HG02759 (cell line): Measurements from ENCODE around the gene CRIM1.

ENCODE experiments used
- ATAC-seq: cut with Tn5 transposase; IDR thresholded peaks from one replicate; pipeline ENCODE4 v1.9.1; 2021; ENCODE audit warnings: mild to moderate bottlenecking, moderate library complexity; ENCODE audit not compliant: unreplicated experiment

Gene CRIM1

DNA sequence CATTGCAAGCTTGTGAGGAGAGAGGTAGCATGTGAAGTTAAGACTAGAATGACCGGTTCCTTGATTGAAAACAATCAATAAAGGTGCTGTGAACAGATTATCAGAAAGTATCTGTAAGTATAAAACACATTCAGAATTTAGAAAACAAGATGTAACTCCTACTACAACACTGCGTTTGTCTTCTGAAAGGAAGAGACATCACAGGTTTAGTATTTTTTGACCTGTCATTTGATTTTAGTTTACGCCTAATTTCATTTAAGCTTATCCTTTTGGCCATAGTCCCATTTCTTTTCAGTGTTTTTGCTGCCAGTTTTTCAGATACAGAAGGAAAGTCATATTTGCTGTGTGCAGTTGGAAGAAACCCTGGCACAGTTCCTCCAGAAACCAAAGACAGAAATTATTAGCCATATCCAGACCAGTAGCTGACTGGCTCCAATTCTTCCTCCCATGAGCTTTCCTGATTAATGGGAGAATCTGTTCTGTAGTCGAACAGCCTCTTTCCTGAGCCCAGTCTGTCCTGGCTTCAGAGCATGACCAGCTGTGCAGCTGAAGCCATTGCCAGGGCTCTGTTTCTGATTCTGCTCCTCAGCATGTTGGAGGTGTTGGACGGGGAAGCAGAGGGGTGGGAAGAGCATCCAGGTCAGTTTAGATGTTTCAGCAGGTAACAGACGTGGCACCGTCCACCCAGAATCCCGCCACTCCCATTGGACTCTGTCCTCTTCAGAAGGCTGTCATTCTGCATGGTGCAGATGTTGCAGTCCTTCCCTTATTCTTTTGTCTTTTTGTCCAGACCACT, 61.0 kb downstream of the CRIM1 start:
- ATAC-seq = no peak

DNA sequence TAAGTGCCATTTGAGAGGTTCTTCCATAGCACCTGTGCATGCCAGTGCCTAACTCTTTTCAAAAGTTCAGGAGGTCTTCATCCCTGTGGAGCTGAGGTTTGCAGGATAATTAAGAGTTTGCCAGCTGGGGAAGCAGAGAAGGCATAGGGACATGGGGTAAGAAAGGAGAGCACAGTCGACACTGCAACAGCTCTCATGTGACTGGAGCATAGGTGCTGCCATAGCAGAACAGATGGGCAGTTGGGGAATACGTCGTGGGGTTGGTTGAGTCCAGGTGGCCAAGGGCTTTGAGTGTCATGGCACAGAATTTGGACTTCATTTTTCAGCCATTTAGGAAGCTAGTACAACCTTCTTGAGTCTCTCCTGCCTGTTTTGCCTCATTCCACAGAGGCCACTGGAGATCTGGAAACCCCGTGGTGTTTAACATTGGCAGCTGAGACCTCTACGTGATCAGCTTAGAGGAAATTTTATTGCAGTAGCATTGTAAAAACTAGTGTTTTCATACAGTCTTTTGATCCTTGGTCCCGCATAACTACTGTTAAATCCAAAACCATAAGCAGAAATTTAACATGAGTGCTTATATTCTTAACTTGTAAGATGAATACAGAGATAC, 65.1 kb downstream of the CRIM1 start:
- ATAC-seq = no peak

DNA sequence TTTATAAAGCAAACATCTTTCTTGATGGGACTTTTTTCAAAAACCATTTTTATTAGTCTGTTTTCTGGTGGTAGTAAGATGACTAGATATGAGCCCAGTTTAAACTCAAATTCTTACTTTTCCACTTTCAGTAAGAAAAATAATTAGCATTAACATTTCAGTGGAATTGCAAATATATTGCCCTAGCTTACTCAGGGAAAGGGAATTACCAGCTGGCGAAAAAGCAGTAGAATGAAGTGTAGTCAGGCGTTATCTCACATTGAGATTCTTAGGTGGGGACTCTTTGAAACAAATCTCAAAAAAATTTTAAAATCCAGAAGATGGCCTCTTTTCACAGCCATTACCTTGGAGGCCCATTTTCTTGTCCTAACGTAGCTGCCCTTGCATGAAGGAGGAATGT, 65.8 kb downstream of the CRIM1 start:
- ATAC-seq = no peak

DNA sequence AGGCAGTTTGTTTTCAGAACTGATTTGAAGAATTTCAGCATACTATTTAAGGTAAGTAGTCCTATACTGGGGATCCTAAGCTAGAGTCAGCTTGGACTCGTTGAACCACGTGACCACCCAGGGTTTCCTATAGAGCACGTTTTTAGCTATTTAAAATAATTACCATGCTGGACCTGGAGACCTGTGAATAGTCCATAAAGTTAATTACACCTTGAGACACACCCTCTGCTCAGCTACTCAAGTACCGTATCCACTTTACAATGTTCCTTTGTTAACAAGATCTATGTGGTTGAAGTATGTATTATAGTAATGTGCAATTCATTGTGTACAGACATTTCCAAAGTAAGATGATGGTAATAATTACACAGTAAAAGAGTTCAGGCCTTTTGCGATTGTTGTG, 67.6 kb downstream of the CRIM1 start:
- ATAC-seq = no peak

DNA sequence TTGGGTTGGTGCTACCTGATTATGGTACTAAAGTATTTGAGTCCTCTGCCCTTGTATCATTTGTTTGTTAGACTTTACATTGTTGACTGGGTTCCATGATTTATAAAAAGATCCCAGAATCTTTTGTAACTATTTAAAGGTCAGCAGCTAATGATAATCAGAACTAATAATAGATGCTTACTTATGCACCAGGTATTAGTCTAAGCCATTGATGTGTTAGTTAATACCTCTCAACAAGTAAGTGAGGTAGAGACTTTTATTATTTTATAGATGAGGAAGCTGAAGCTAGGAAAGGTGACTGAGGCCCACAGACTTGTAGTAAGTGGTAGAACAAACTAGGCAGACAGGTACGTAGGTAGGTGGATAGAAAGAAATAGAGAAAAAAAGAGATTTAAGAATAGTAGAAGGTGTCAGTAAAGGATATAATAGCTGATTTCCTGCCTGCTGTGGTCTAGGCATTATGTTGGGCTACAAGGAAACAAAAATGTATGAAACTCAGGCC, 68.1 kb downstream of the CRIM1 start:
- ATAC-seq = no peak

DNA sequence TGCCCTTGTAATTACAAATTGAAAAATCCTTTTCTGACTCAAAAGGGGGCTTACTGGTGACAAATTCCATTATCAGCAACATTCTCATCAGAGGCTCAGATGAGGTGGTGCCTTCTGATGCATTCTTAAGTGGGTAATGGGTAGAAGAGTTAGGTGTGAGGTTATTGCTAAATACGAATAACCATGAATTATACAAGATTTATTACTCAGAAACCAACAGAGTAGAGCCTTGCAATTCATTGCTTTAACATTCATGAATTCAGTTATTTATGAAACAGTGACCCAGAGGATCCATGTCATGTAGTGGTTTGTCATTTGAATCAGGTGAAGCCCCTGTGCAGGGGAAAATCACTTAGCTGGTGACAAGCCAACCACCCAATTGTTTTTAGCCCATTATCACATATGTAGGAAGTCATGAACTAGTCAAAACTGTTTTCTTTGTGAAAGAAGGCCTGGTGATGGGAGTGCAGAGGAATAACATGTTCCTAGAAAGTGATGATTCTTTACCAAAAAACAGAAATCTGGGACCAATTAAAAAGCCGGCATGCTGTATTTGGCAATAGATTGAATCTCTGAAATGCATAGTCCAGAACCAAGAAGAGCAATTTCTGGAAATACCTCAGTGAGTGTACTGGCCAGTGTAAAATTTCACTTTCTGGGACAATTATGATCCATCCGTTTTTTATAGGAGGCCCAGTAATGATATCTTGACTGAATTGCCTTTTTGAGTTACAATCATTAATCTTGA, 70.2 kb downstream of the CRIM1 start:
- no peak for ATAC-seq

DNA sequence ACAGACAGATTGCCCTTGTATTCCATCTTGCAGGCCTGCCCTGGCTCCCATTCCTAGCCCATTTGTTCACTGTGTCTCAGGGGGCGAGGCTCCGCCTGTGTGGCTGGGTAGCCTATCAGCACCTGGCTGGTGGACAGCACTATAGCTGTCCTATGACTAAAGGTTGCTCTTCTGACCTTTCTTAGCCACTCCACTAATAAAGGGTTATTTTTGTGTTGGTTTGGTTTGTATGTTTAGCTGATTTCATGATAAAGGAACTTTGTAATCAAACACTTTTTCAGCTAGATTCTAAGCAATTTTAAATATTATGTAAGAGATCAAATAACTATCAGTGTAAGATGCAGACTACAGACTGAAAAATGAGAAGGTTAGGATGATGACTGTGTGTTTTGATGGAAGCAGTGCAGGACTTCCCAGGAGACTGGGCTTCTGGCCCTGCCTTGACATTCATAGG, 72.2 kb downstream of the CRIM1 start:
- no peak for ATAC-seq

DNA sequence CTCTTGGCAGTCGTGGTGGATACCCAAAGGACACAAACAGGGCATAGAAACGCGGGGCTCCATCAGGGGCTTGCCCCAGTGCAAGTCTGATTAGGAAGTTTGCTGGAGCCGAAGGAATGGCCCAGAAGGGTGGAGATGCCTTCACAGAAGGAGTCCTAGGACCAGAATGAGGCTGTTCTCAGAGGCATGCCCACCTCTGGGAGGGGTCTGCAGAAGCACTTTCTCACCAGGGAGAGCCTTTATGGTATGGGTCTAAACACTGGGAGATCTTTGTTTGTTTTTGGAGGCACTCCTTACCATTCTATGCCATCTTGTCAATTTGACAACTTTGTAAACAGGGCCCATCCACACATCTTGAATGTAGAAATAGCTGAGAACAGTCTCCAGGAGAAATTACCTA, 75.0 kb downstream of the CRIM1 start:
- ATAC-seq = no peak

DNA sequence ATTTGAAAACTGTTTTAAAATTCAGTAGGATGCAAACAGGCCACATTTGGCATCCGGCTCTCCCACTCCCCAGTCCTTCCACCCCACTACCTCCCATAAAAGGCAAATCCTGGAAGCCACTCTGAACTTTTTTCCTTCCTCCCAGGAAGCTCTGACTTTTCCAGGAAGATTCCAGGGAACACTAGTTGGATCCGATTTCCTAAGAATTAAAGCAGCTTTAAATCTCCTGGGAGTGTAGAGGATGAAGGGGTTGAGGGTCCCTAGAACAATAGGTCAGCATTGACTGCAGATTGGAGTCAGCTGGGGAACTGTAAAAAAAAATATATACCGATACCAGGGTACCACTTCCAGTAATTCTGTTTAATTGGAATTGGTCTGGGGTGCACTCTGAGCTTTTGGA, 76.9 kb downstream of the CRIM1 start:
- no peak for ATAC-seq

DNA sequence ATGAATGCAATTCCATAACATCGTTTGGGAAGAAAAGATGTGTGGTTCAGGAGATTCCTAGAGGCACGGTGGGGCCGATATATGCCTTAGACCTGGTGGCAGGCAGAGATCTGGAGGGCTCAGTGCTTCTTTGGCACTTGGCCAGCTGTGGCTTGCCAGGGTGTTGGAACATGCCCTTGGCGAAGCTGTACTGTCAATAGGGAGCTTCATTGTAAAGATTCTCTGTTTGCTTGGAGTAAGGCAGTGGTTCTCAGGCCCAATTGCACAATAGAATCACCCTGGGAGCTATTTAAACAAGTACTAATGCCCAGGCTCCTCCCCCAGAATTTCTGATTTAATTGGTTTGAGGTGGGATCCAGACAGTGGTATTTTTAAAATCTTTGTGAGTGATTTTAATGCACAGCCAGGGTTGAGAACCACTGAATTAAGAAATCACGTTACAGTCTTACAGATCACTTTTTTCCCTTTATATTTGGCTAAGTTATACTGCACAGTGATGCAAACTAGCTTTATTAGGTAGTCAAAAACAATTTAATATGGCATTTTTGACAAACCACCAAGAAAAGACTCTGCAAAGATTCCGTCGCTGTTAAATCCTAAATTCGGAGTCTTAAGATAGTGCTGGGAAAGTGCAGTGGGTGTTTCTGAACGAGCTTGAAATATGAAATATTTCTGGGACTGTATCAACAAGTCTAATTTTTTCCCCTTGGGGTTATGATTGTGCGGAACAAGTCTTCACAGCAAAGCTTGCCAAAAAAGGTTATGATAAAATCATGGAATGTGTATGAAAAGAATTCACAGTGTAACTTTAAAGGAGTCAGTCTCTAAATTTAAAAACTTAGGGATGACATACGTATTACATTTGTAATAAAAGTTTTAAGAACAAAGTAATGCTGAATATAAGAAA, 78.0 kb downstream of the CRIM1 start:
- ATAC-seq = no peak

DNA sequence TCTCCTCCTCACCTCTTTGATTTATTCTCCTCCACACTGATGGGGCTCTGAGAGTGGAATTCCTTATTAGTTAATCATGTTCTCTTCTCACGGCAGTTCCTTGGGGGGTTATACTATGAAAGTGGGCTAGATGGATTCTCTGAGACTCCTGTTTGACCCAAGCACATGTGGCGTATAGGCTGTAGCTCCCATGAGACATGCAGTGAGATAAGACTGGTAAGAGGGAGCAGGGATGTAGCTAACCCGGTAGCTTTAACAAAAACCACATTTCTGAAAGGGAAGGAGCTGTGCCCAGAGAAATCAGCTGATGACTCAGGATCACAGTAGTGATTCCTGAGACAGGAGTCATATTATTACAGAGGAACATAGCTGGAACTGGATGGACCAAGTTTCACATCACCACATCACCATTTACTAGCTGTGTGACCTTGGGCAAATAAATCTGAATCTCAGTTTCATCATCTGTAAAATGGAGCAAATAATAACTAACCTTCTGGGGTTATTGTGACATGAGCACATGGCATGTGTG, 82.9 kb downstream of the CRIM1 start:
- ATAC-seq = no peak

DNA sequence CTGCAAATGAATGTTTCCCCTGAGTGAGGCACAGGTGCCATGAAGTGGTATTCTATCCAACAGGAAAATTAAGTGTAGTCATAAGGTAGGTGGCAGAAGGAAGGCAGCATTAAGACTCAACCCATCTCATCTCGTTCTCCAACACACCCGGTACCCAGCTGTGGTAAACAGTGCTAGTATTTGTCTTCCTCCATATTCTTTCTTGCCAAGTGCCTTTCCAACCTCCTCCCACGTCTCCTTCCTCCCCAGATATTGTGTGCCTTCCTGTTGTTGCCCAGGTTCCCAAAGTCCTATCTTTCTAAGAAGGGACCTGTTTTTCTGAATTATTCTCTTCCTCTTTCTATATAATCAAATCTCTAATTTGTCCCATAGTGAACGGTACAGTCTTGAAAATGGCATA, 83.5 kb downstream of the CRIM1 start:
- ATAC-seq = no peak

DNA sequence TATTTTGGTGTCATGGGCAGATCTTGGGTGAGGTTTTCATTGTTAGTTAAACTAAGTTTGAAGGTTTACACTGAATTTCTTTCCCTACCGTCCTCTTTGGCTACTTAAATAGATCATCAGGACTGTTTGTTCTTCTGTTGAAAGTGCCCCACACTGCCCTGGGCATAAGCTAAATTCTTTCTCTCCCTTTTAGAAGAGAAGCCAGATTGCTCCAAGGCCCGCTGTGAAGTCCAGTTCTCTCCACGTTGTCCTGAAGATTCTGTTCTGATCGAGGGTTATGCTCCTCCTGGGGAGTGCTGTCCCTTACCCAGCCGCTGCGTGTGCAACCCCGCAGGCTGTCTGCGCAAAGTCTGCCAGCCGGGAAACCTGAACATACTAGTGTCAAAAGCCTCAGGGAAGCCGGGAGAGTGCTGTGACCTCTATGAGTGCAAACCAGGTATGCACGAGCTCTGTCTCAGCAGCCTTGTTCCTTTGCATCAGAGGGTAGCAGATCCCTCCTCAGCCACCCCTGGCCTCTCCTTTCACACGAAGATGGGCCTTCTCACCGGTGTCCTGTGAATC, 85.6 kb downstream of the CRIM1 start:
- no peak for ATAC-seq

DNA sequence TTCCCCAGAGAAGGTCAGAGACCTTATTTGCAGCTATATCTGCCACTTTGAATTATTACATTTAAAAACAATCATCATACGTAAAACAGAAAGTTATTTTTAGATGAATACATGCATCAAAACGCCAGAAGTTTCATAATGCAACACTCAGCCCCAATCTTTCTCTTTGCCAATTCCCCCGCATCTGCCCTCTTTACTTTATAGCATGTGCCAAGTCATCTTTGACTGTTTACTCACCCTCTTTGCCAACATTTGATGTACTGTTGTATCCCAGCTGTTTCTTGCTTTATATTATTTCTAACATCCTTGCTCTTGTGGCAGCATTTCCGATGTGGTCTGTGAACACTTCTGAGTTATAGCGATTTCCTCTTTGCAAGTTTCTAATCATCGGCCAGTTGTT, 86.2 kb downstream of the CRIM1 start:
- ATAC-seq = no peak

DNA sequence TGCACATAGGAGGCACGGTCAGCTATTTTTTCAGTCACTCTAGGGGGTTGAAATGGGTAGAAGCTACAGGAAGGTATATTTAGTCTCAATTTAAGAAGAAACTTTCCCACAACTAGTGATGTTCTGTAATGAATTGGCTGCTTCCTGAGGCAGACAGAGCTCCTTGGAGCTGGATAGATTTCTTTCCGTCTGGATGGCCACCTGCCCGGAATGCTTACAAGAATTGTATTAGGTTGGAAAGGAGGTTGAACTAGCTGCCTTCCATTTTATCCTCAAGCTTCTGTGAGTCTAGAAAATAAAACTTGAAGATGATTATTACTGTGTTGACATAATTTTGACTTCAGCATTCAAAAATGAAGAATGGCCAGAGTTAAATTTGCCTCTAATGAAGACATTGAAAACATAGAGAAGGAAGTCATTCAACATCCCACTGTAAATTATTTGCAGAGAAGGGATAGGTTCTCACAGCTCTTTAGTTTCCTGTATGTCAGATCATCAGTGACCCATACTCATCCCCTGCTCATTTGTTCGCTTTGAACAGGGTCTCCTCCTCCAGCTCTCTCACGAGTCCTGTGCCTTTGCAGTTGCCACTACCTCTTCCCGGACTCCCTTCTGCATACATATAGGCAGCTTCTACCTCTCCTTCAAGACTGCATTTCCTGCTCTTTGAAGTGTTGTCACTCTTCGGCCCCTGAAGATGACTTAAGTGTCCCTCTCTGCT, 88.8 kb downstream of the CRIM1 start:
- no peak for ATAC-seq

DNA sequence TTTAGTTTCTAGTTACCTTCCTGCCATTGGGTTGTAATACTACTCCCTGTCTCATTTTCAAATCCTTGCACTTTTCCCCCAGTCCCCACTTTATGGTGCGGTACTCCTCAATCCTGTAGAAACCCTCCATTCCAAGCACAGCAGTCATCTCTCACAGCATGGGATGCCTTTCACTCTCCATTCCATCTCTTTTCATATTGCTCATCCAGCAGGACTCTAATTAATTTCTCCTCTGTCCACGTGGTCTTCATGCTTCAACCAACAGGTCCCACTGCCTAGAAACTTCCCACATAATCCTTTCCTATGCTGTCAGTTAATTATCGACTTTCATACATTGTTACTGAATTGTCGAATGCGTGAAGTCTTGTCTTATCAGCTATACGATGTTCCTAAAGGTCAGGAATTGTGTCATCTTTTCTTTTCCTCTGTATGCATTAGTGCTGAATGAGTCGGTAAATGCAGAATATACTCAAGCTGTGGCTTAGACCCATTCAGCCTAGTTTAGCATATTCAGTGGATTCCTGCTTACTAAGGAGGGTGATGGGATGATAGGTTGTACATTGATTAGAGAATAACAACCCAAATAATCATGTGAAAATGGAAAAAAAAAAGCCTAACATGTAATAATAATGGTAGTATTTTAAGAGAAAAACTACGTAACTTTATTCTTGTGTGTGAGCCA, 89.7 kb downstream of the CRIM1 start:
- no peak for ATAC-seq

DNA sequence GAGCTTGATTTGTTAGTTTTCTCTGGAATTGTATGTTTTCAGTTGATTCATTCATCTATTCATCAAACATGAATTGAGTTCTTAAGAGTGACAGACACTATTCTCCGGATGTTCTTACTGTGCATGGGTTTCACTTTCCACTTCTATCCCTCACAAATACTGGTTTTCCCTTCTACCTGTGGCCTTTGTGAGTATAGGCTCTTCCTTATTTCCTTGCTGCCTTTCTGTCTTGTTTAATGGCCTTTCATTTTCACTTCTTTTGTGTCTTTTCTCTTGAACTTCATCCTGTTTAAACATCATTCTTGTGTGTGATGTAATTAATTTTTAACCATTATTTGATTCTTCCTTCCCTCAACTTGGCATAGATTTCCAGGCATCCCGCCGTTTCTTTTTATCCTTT, 90.7 kb downstream of the CRIM1 start:
- no peak for ATAC-seq

DNA sequence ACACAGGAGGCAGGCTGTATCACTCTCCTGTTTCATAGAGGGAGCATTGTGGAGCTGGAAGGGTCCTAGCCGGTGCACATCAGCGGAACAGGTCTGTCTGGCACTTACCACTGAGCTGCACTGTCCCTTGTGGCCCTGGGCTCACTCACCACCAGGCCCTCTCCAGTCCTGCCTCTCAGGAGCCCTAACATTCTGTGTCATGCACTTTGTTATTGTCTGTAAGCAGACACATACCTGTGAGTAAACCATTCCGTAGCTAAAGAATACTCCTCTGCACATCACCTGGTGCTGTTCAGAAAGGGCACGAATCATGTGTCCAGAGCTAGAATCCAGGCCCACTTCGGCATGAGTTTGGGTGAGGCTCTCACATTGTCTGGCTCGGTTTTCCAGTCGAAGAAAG, 93.6 kb downstream of the CRIM1 start:
- no peak for ATAC-seq

DNA sequence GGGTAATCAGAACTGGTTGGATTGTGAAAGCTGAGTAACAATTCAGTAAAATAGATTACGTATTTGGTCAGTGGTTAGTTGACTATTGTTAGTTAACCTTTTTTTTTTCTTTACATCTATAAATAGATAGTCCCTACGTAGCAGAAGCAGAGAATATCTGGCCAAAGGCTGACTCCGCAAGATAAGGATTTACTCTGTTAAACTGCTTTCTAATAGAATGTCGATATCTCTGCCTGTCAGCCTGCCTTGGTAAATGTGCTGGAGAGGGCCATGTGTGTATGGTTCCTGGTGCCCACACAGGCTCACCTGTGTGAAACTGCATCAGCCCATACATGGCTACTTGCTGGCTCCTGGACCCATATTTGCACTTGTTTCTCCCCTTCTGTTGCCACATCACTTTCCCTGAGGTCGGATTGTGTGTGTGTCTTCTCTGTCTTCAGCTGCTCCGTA, 94.4 kb downstream of the CRIM1 start:
- no peak for ATAC-seq
